Neural cell (in vitro differentiated cells): ENCODE measurements around the gene GARIN5A. TPM values are rescaled to one million over a fixed set of nuclear protein-coding genes. Genes with fewer than 3 reads are reported as not detected.
"Not testable (repeated sequence)": the region's sequence is repeated elsewhere in the genome, so short reads cannot be mapped to it uniquely, and the experiment has no call there.

Source experiments
- H2AFZ ChIP-seq: fragments of 200-600, 300-800 bp; sonication (generic), shearing (Covaris generic); 2 replicates; pipeline ENCODE4 v1.6.0; 2014; ENCODE audit warnings: low read depth, mild to moderate bottlenecking, antibody characterized with exemption, low read length, moderate library complexity
- H3F3A ChIP-seq: fragments of 200-600 bp; shearing (Covaris generic); 2 replicates; pipeline ENCODE4 v1.6.1; 2016; ENCODE audit warnings: mild to moderate bottlenecking, moderate library complexity, mixed read lengths, antibody characterized with exemption, low read length; ENCODE audit not compliant: insufficient read depth, poor library complexity, severe bottlenecking
- H3K27ac ChIP-seq: fragments of 200-600, 300-800 bp; sonication (generic), shearing (Covaris generic); 2 replicates; pipeline ENCODE4 v1.5.1; 2014; ENCODE audit warnings: mild to moderate bottlenecking, low read length, moderate library complexity
- H3K27me3 ChIP-seq: fragments of 300-800, 200-600 bp; sonication (generic), shearing (Covaris generic); 2 replicates; pipeline ENCODE4 v1.6.0; 2014; ENCODE audit warnings: mild to moderate bottlenecking, low read depth, low read length, moderate library complexity; ENCODE audit not compliant: insufficient read depth
- H3K36me3 ChIP-seq: fragments of 300-800, 200-600 bp; sonication (generic), shearing (Covaris generic); 2 replicates; pipeline ENCODE4 v1.5.1; 2014; ENCODE audit warnings: mild to moderate bottlenecking, antibody characterized with exemption, low read length, moderate library complexity; ENCODE audit not compliant: insufficient read depth
- H3K4me2 ChIP-seq: fragments of 300-800, 200-600 bp; sonication (generic), shearing (Covaris generic); 2 replicates; pipeline ENCODE4 v1.6.0; 2014; ENCODE audit warnings: mild to moderate bottlenecking, low read length
- H3K4me3 ChIP-seq: fragments of 300-800, 200-600 bp; sonication (generic), shearing (Covaris generic); 2 replicates; pipeline ENCODE4 v1.5.1; 2014; ENCODE audit warnings: mild to moderate bottlenecking, low read length, moderate library complexity
- H3K79me2 ChIP-seq: fragments of 200-600 bp; shearing (Covaris generic); replicated peaks from 2 replicates; pipeline ENCODE4 v1.6.0; 2014; ENCODE audit warnings: mild to moderate bottlenecking, low read length, moderate library complexity; ENCODE audit not compliant: insufficient read depth
- H3K9ac ChIP-seq: fragments of 300-800, 200-600 bp; sonication (generic), shearing (Covaris generic); 2 replicates; pipeline ENCODE4 v1.6.1; 2016; ENCODE audit warnings: mild to moderate bottlenecking, low read length, mixed read lengths
- H3K9me2 ChIP-seq: fragments of 200-600 bp; shearing (Covaris generic); 2 replicates; pipeline ENCODE4 v1.6.1; 2016; ENCODE audit warnings: mild to moderate bottlenecking, low read length, mixed read lengths; ENCODE audit not compliant: insufficient read depth
- H3K9me3 ChIP-seq: fragments of 200-600, 300-800 bp; sonication (generic), shearing (Covaris generic); 2 replicates; pipeline ENCODE4 v1.6.1; 2016; ENCODE audit warnings: mild to moderate bottlenecking, mixed run types, low read length, moderate library complexity, mixed read lengths
- H4K20me1 ChIP-seq: fragments of 200-600 bp; shearing (Covaris generic); 2 replicates; pipeline ENCODE4 v1.6.1; 2016; ENCODE audit warnings: mild to moderate bottlenecking, mixed run types; ENCODE audit not compliant: insufficient read depth
- CTCF ChIP-seq: fragments of 450-650 bp; IDR thresholded peaks from 2 replicates; pipeline ENCODE4 v1.5.1; 2014; ENCODE audit warnings: antibody characterized with exemption, mild to moderate bottlenecking, moderate library complexity; ENCODE audit not compliant: poor library complexity, severe bottlenecking
- EP300 ChIP-seq: fragments of 450-650 bp; conservative IDR thresholded peaks from 2 replicates; pipeline ENCODE4 v1.6.1; 2014; ENCODE audit warnings: antibody characterized with exemption, mild to moderate bottlenecking, moderate library complexity; ENCODE audit not compliant: poor library complexity, severe bottlenecking
- EZH2 ChIP-seq: fragments of 200-600, 300-800 bp; shearing (Covaris generic), sonication (generic); IDR thresholded peaks from 2 replicates; pipeline ENCODE4 v1.6.1; 2014; ENCODE audit warnings: antibody characterized with exemption, low read length, borderline replicate concordance, mild to moderate bottlenecking; ENCODE audit not compliant: insufficient read depth, poor library complexity, severe bottlenecking
- MXI1 ChIP-seq: fragments of 450-650 bp; conservative IDR thresholded peaks from 2 replicates; pipeline ENCODE4 v1.6.1; 2014; ENCODE audit warnings: antibody characterized with exemption, mild to moderate bottlenecking; ENCODE audit not compliant: poor library complexity, severe bottlenecking
- POLR2AphosphoS5 ChIP-seq: IDR thresholded peaks from 2 replicates; pipeline ENCODE4 v1.6.1; 2012
- RAD21 ChIP-seq: fragments of 450-650 bp; conservative IDR thresholded peaks from 2 replicates; pipeline ENCODE4 v1.6.1; 2014; ENCODE audit warnings: antibody characterized with exemption, mild to moderate bottlenecking, moderate library complexity
- REST ChIP-seq: IDR thresholded peaks from 2 replicates; pipeline ENCODE4 v1.6.1; 2012; ENCODE audit warnings: borderline replicate concordance
- SMC3 ChIP-seq: fragments of 450-650 bp; conservative IDR thresholded peaks from 2 replicates; pipeline ENCODE4 v1.6.1; 2014; ENCODE audit warnings: antibody characterized with exemption, mild to moderate bottlenecking, moderate library complexity; ENCODE audit not compliant: poor library complexity
- TAF1 ChIP-seq: IDR thresholded peaks from 2 replicates; pipeline ENCODE4 v1.6.1; 2012; ENCODE audit warnings: low read depth
- polyA plus RNA-seq: library from polyadenylated mRNA; depleted of rRNA; stranded (reverse); fragments of >200 nt; gene quantifications from 2 replicates; pipeline ENCODE4 v1.2.3, GENCODE V29; 2014

The GARIN5A gene
- polyA plus RNA-seq, 1 donor from 2014 or later: 3.3 TPM

- Histone ChIP-seq H3K27me3 (no peaks in the 10 kb centered on the region), H3K9ac (no peak overlapping the region), H4K20me1 (no peaks in the 10 kb centered on the region), H3K27ac (no peak overlapping the region), H3K4me2 (no peak overlapping the region), H3K9me3 (no peaks in the 10 kb centered on the region), H3K9me2 (no peaks in the 10 kb centered on the region), H3F3A (peaks cover 3% of the 10 kb centered on the region), H2AFZ (no peak overlapping the region), H3K79me2 (peaks cover 21% of the 10 kb centered on the region), H3K36me3 (no peaks in the 10 kb centered on the region), H3K4me3 (no peak overlapping the region)
- TF ChIP-seq EP300: no peak
- no peak for TF ChIP-seq CTCF
- no peak for TF ChIP-seq REST
- TF ChIP-seq RAD21: no peak
- TF ChIP-seq MXI1: no peak
- TF ChIP-seq SMC3: no peak
- TF ChIP-seq POLR2AphosphoS5: no peak
- TF ChIP-seq EZH2: no peak
- TF ChIP-seq TAF1: no peak
Observed at GRCh38 chr19:50475101-50475568, 1.5 kb downstream of the GARIN5A start.

- H2AFZ ChIP-seq, H3K4me2 ChIP-seq, H3K9me2 ChIP-seq, H3K9me3 ChIP-seq, H3K27ac ChIP-seq, H3K27me3 ChIP-seq, H4K20me1 ChIP-seq, H3F3A ChIP-seq, H3K9ac ChIP-seq, H3K4me3 ChIP-seq, H3K36me3 ChIP-seq: not testable (repeated sequence)
- H3K79me2 ChIP-seq: peaks cover 11% of the 10 kb centered on the region
Observed at GRCh38 chr19:50473336-50473735, 3.3 kb downstream of the GARIN5A start.

GRCh38 chr19:50468818-50469217, 7.8 kb downstream of the GARIN5A start:
- Histone ChIP-seq H2AFZ (no peak overlapping the region), H4K20me1 (no peaks in the 10 kb centered on the region), H3K27me3 (no peaks in the 10 kb centered on the region), H3K9me2 (no peaks in the 10 kb centered on the region), H3K4me3 (no peak overlapping the region), H3K4me2 (no peak overlapping the region), H3K27ac (no peak overlapping the region), H3K36me3 (no peaks in the 10 kb centered on the region), H3K79me2 (no peaks in the 10 kb centered on the region), H3K9ac (no peak overlapping the region), H3F3A (no peaks in the 10 kb centered on the region), H3K9me3 (no peaks in the 10 kb centered on the region)
- TF ChIP-seq MXI1 (no peak), TAF1 (no peak), SMC3 (no peak), POLR2AphosphoS5 (no peak), REST (no peak), CTCF (no peak), EZH2 (no peak), RAD21 (no peak), EP300 (no peak)
